ENCODE measurements around the gene WTAP.
"Not testable (repeated sequence)": the region's sequence is repeated elsewhere in the genome, so short reads cannot be mapped to it uniquely, and the experiment has no call there.

Gene WTAP

DNA sequence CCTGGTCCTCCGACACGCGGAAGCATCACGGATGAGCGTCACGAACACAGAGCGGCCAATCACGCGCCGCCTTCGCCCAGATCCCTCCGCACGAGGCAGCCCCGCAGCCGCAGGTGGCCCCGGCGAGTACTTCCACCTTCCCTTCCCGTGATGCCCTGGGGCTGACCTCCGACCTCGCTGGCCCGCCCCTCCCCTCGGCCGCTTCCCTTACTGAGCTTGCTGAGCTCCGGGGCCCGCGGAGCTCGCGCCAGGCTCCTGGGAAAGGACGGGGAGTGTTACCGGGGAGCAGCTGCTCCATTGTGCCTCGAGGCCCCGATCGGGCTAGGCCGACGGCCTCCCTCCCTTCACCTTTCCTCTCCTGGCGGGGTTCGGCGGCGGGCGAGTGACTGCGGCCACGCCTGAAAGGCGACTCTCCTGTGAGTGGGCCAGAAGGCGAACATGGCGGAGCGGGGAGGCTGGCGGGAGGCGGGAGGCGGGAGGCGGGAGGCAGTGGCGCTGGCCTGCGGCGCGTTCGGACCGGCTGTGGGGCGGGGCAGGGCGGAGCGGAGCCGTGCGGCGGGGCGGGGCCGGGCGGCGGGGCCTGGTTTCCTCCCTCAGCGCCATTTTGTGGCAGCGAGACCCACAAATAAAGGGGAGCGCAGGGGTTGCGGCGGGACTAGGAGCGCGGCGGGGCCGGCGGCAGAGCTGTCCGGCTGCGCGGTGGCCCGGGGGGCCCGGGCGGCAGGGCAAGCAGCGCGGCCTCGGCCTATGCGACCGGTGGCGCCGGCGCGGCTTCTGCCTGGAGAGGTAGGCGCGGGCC, at the start of gene WTAP:
Gene WTAP, plus strand, starts transcription at position 589 of the 799 bp plus-strand sequence. CDS start 8,760 bp downstream, outside the sequence.
- peak; percentile 96 for DNase-seq

DNA sequence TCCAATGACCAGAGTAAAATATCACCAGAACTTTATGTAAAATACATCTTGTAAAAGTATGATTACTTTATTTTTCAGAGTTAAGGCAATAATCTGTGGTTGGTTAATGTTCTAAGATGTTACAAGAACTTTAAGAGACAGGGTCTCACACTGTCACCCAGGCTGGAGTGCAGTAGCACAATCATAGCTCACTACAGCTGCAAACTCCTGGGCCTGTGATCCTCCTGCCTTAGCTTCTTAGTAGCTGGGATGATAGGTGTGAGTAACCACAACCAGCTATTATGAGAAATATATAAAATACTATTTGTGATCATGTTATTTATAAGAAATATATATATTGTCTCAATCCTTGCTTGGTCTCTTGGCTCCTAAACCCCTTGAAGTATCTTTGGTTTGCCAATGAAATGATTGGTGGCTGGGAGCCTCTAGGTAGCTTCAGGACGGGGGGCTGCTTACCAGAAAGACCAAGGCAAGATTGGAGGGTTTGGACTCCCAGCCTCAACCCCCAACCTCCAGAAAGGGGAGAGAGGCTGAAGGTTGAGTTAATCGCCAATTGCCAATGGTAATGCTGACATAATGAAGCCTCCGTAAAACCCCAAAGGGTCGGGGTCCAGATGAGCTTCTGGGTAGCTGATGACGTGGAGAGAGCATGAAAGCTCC, 49.7 kb upstream of the WTAP start:
- no peak for DNase-seq

- no peak for DNase-seq
These were observed 48.7 kb upstream of the WTAP start for GRCh38 chr6:159678574-159678973.

DNA sequence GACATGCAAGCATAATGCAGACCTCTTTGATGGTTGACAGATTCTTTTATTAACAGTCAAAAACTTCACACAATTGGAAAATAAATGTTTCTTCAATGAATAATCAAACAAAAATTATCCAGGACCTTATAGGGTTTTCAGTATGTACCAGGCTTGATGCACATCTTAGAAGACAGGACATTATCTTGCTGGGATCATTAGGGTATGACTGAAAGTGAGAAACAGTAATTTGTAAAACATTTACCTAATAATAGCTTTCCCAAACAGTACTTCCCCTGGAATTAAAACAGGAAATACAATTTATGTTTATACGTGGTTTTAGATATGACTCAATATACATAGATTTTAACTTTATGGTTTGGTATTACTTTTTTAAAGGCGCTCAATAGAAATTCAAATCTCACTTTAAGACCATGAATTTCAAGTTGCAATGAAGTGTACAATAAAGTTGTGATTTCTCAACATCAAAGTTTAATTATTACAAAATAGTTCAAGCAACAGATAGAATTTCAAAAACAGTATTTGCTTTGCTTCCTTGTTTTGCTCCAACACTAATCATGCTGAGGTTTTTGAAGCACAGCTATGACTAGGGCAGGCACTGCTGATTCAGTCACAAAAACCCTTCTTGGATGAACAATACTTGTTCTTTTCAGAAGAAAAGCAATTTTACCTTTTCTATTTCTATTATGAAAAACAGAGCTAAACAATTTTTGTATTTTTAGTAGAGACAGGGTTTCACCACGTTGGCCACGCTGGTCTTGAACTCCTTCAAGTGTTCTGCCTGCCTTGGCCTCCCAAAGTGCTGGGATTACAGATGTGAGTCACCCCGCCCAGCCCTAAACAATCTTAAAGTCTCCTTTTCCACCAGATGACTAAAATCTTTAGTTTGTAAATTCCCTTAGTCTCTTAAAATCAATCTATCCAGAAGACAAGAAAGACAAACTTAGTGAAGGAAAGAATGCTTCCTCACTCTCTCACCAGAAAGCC, 47.9 kb upstream of the WTAP start:
- DNase-seq: no peak

GRCh38 chr6:159680104-159680503, 47.2 kb upstream of the WTAP start:
- no peak for DNase-seq

GRCh38 chr6:159681191-159681880, 46.0 kb upstream of the WTAP start:
- DNase-seq: no peak

DNA sequence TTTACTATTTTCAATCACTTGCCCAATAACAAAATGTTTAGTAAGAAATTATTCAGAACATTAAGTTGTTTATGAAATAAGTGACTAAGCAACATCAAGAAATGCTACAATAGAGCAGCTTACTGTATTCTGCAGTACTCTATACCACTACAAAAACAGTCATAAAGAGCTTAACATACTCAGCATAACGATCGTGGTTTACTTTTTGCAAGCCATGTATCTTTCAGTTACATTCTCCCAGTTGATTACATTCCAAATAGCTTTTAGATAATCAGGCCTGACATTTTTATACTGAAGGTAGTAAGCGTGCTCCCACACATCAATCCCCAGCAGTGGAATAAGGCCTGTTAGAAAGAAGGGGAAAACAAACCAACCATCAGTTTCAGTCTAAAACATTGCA, 45.0 kb upstream of the WTAP start:
- no peak for DNase-seq

- DNase-seq: no peak
These were observed 44.5 kb upstream of the WTAP start for GRCh38 chr6:159682810-159683209.

- no peak for DNase-seq
These were observed 43.3 kb upstream of the WTAP start for GRCh38 chr6:159684013-159684304.

DNA sequence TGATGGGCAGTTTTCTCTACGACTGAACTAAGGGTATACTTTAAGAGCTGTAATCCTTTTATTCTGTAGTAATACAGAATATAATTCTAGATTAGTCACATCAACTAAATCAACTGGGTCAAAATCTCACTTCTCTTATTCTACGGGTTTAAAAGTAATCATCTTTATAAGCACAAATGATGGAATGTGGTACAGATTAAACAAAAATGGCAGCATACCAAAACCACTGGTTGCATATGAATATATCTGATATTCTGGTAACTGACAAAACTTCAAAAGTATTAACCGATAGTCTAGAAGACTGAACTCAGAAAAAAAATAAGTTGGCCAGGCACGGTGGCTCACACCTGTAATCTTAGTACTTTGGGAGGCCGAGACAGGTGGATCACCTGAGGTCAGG, 41.3 kb upstream of the WTAP start:
- no peak for DNase-seq

DNA sequence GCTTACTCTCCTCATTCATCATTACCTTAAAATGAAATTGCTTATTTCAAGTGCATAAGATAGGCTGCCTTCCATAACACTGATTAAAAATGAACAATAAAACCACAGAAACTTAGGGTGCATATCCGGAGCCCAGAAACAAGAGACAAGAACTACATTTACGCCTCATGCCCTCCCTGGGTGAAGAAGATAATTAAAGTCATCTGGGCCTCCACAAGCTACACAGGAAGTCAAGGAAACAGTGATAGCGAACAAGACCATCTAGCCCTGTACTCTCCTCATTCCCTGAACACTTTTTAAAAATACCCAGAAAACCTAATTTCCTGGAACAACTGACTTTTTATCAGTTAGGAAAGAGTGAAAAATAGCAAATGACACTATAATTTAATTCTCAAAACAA, 40.6 kb upstream of the WTAP start:
- DNase-seq: no peak

DNA sequence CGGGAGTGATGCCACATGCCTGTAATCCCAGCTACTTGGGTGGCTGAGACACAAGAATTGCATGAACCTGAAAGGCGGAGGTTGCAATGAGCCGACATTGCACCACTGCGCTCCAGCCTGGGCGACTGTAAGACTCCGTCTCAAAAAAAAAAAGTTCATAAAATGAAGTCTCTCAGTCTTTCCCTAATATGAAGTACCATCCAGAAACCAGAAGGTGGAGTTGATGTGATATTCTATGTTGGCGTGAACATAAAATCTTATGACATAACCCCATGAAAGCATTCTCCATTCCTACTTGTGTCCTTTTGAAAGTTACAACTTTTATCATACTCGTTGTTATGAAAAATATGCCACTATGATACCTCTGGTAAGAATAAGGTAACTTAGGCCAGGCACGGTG, 40.0 kb upstream of the WTAP start:
- DNase-seq: no peak

DNA sequence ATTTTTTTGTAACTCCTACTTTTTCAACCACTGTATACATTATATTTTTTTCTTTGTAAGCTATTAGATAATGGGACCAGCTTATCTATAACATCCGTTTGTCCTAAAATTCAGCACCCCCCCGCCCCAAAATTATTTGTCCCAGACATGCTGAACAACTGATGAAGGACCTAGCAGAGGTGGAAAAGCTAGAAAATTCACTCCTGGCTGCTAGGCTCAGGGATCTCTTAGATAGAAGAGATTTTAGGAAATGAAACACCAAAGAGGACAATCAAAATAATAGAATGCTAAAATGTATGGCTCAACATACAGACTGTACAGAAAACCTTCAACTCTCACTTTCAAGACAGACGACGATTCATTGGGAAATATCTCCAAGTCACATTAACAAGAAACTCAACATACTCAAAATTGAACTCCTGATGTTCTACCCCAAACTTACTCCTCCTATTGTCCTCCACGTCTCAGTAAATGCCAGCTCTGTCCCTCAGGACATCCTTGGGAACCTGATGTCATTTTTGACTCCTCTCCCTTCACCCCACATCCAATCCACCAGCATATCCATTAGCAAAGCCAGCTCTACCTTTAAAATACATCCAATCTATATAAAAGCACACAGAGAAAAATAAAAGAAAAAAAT, 38.9 kb upstream of the WTAP start:
- no peak for DNase-seq

GRCh38 chr6:159689001-159689400, 38.3 kb upstream of the WTAP start:
- no peak for DNase-seq

DNA sequence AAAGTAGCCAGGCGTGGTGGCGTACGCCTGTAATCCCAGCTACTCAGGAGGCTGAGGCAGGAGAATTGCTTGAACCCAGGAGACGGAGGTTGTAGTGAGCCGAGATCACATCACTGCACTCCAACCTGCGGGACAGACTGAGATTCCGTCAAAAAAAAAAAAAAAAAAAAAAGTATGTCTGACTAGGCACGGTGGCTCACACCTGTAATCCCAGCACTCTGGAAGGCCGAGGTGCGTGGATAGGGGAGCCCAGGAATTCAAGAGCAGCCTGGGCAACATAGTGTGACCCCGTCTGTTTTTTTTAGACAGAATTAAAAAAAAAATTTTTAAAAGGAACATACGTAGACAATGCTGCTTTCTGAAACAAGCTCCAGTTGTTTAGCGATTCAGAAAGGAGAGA, 37.2 kb upstream of the WTAP start:
- not testable (repeated sequence) for DNase-seq

GRCh38 chr6:159691133-159691962, 36.0 kb upstream of the WTAP start:
- no peak for DNase-seq

GRCh38 chr6:159691963-159692287, 35.4 kb upstream of the WTAP start:
- DNase-seq: no peak

DNA sequence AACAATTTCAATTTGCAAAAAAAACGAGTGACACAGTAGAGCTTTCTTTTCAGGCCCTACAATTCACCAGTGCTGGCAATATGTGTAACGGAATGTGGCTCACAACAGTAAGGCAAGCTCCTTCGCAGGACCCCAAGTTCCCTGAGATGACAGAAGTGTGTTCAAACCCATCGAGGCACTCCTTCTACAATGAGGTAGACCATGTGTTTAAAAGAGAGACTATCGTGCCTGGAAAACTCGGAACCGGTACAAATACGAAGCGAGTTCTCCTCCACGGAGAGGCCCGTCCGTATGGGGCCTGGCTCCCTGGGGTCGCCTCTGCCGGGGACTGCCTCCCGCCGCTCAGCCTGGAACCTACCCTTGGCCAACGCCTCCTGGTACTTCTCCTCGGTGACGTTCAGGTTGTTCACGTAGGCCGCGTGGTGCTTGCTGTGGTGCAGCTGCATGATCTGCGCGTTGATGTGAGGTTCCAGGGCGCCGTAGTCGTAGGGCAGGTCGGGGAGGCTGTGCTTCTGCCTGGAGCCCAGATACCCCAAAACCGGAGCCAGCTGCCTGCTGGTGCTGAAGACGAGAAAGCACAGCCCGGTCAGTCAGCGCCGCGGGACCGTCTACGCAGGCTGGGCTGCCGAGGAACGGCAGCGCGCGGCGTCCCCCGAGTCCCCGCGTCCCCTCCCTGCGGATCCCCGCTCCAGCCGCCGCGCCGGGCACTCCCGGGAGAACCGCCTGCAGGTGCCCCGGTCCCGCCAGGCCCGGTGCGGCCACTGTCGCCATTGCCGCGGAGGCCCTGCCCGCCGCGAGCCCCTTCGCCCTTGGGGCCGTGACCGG, 34.8 kb upstream of the WTAP start:
- DNase-seq: peak; percentile 19

DNA sequence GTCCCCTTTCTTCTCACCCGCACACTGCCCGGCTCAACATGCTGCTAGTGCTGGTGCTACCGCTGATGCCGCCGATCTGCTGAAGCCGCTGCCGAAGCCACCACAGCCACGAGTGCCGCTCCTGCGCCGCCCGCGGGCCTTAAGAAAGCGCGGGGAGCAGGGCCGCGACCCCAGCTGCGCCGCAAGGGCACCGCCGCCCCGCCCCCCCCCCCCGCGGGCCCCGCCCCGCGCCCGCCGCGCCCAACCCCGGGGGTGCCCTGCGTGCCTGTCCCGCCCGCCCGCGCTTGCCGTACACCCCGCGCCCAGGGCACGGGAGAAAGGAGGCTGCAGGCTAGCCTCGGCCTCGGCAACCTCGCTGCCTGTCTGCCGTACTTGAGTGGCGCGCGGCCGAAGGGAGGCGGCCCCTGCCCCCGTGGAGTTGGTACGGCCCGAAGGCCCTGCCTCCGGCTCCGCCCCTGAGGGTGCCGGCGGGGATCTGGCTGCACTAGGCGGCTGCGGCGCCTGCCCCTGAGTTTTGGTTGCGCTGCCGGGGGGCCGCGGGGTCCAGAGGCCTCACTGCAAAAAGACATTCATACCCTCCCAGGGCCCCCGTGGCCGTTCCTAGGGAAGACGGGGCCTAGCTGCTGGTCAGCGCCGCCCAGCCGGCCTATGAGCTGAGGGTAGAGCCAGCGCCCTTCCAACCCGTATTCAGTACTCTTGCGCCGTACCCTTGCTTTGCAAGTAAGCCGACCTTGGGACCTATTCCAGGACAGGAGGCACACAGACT, 34.0 kb upstream of the WTAP start, which contains the start of gene SOD2:
Gene SOD2, minus strand, starts transcription at position 114 of the 766 bp plus-strand sequence. Its CDS starts 74 bp downstream, at position 40.
- peak; percentile 78 for DNase-seq

All from DMS153 (cell line).